Cardiac septum (tissue), 1 donor: ENCODE measurements around the gene C5orf58. TPM values are rescaled to one million over a fixed set of nuclear protein-coding genes. Genes with fewer than 3 reads are reported as not detected.
"Not testable (repeated sequence)": the region's sequence is repeated elsewhere in the genome, so short reads cannot be mapped to it uniquely, and the experiment has no call there.

Experiments used
- DNase-seq: peaks from one replicate; pipeline ENCODE4 v3.0.0-alpha.2; 2020; ENCODE audit warnings: low spot score
- intact Hi-C: fragments of 100-400 bp; cut with DNase I; formaldehyde crosslinking; loops from one replicate; pipeline ENCODE4 v1.14.0; 2022
- total RNA-seq: library from RNA; stranded (reverse); fragmentation: NEBNext Ultra II Directional; extraction: Animal tissue kit (Norgen Biotek cat#: 25700); gene quantifications from one replicate; pipeline ENCODE4 v1.2.1, GENCODE V29; 2021
- donor health status: DM: no; HTN: no; CAD: no.

Gene C5orf58
- total RNA-seq, 1 donor from 2014 or later = not detected

DNA sequence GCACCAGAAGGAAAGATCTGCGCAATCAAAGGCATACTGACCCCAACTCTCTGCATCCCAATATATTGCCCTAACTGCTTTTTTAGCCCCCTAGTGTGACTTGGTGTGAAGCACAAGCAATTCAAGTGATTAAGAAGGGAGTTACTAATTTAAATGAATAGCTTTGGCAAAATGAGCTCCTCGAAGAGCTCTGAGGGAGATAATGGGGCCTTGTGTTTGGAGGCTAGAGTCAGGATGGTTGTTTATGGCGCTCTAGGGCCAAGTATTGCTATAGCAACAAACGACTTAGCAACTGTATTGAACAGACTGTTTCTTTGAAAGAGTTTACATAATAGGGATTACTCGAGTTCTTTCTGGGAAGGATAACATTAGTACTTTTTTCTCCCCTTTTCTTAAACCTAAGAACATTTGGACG, 11.5 kb upstream of the C5orf58 start:
- intact Hi-C loops = loop anchor here (10.0 kb wide), 1 partner anchor 413 kb away; no protein-coding TSS in a partner anchor
- DNase-seq = no peak

DNA sequence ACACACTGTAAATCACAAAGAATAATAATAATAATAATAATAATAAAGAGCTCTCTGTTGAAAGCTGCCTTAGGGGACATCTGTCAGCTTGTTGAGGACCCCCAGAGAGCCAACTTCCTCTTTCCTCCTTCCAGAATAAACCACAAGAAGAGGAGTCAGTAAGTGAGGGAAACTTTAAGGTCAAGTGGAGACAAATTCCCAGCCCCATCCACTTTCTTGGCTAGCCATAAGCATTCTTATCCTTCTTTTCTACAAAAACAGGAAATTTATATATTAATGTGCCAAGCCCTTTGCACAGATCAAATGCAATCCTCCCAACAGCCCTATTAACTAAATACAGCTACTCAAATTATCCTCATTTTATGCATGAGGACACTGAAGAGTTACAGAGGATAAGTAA, 9.4 kb upstream of the C5orf58 start:
- intact Hi-C loops = loop anchor here (10.0 kb wide), 1 partner anchor 411 kb away; no protein-coding TSS in a partner anchor

DNA sequence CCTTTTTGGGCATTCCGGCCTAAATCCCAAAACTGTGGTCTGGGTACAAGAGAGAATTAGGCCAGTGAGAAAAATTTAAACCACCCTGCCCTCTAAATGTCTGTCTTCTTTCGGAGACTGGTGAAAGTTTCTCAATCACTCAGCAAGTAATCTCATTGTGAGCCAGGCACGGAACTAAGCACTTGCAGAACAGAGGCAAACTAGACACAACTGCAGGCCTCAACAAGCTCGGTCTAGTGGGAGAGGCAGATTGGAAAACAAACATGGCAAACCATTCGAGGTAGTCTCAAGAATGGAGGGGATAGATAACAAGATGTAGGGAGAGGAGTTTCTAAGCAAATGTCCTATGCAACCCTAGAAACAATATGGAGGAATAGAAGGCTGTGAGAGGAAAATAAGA, 8.9 kb upstream of the C5orf58 start:
- no peak for DNase-seq
- intact Hi-C loops = loop anchor here (10.0 kb wide), 1 partner anchor 411 kb away; no protein-coding TSS in a partner anchor

More for the DNA sequence above, 9.4 kb upstream of the C5orf58 start:
- DNase-seq = no peak

DNA sequence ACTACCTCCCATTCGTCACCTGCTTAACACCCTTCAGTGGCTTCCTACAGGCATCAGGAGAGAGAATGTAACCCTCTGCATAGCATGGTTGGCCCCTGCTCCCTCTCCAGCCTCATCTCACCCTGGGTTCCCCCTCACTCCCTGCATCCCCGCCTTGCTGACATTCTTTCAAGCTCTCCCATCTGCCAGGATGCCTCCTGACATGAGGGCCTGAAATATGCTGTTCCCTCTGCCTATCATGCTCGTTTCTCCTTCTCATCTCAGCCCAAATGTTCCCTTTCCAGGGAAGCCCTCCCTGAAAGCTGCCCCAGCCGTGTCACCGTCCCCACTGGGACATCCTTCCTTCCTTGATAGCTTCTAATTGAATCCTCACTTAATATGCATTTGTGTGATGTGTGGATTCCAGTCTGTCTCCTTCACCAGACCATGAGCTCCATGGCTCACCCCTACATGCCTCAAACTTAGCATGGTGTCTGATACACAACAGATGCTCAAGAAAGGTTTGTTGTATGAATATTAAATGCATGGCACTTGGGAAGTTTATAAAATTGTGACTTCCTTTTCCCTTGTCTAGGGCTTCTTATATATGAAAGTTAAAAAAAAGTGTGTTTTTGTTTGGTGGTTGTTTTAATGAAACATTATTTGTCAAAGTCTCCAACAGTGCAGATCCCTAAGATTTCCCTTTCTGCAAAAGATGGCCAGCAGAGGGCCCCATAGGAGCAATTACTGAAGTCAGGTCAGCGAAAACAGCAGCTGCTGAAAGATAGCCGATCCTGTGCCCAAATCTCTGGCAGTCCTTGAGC, 7.3 kb upstream of the C5orf58 start:
- no peak for DNase-seq
- intact Hi-C loops = loop anchor here (2.0 to 10.0 kb wide), 3 partner anchors 112 to 409 kb away; no protein-coding TSS in a partner anchor

DNA sequence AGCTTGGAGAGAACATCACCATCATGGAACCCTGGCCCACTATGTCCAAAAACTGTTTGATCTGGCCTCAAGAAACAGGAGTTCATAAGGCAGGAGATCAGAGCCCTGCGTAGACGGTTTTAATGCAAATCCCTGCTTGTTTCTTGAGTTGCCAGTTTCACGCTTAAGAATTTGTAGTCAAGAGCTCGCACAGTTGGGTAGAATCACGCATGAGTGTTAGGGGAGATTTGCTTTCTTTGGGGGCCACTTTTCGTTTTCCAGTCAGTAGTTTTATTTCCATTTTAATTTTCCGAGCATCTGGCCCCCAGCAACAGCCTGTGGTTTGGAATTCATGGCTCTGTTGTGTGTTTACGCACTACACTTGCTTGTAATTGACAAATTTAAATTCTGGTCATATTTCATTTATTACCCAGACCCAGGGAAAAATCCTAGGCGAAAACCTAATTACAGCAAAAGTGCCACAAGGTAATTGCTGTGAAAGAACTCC, 6.6 kb upstream of the C5orf58 start:
- intact Hi-C loops = loop anchor here (2.0 to 10.0 kb wide), 3 partner anchors 111 to 409 kb away; no protein-coding TSS in a partner anchor
- DNase-seq = no peak

DNA sequence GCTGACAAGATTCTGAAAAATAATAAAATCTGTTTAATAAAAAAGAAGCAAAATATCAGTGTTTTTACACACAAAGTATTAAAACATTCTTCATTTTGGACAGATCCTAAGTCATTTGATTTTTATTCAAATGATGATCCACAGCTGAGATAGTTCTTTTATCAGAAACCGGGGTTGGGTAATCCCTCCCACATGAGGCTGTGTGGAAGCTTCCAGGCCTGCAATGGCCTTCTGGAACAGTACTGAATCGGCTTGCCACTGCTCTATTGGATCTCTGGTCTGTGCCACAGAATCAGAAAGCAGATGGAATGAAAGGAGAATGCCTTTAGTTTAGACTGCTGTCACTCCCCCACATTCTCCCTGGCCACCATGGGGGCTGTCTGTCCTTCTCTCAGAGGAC, 6.1 kb upstream of the C5orf58 start:
- no peak for DNase-seq
- intact Hi-C loops = loop anchor here (2.0 to 10.0 kb wide), 3 partner anchors 111 to 408 kb away; no protein-coding TSS in a partner anchor

DNA sequence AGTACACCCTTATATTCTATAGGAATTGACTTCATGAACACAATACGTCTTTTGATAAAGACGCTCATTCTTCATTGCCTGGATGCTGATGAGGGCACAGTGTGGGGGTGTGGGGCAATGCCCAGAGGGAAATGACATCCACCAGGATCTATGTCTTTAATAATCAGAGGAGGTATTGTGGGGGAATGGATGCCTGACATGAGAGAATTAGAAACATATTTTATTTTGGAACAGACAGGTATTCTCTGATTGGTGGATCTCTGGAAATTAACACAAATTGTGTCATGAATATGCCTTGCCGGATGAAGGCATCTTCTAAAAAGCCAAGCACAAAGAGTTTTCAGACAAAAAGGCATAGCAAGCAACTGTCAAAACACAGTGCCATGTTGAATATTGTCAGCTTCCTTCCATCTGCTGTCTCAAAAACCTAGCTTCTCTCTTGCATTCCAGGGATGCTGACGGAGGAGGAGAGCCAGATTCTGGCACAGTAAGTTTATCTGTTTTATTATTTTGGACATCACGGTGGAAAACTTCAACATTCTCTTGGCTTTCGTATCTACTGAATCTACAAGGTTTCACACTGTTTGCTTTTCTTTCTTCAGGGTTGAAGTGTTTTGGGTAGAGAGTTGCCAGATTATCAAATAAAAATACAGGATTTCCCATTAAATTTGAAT, 3.9 kb upstream of the C5orf58 start:
- DNase-seq = no peak
- intact Hi-C loops = loop anchor here (5.0 to 10.0 kb wide), 2 partner anchors 108 to 406 kb away; no protein-coding TSS in a partner anchor

DNA sequence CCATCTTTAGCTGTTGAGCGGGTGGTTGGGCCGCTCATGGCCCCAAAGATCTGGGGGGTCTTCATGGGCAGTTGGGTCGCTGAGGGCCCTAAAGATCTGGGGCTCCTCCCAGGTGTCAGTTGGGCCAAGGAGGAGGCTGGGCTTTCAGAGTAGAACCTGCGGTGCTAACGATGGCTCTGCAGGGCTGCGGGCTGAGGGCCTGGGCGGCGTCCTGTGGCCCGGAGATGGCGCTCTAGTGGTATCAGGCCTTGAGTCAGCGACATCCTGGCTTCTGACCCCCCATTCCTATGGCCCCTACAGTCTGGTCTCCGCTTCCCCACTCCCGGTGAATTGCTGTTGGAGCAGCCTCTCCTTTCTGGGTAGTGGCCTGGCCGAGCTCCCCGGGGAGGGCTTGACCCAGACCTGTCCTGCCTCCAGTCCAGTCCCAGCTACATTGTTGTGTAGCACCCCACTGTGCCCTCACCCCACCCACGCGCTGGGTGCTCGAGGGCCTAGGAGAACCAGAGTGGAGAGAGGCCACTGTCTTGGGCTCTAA, 640 bp downstream of the C5orf58 start:
- DNase-seq = no peak
- intact Hi-C loops = no loop called here

DNA sequence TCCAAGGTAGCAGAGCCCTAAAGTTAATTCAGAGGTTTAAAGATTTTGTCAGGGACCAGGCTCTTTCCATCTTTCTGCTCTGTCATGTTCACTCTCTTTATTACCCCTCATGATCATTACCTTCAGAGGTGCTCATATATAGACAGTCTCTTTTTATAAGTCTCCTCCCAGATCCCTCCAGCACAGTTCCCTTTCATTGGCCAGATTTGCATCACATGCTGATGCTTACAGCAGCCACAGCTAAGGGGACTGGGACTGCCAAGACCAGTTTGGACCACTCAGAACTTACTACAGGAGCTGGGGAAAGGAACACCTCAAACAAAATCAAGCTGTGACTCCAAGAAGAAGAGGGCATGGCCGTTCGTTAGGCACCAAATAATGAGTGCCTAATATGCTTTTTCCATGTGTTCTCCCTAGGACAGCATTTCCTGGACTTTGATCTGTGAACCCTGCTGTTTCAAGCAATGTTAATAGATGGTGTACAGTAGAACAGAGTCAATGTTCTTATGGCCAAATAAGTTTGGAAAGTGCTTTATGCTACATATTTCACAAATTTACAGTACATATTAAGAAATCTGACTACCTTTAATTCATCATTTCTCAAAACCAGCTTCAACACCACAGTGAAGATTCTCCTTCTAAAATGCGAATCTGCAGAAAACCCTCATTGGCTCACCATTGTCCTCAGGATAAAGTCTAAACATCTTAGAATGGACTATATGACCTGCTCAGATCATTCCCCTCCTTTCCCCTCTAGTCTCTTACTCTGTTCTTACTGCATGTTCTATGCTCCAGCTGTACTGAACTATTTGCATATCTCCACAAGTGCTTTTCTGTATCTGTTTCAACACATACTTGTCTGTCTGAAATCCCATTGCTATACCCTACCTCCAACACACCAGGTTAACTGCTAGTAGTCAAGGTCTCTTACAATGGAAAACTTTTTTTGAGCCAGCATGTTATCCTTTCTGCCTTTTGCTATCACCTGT, 3.4 kb downstream of the C5orf58 start:
- intact Hi-C loops = no loop called here
- no peak for DNase-seq

DNA sequence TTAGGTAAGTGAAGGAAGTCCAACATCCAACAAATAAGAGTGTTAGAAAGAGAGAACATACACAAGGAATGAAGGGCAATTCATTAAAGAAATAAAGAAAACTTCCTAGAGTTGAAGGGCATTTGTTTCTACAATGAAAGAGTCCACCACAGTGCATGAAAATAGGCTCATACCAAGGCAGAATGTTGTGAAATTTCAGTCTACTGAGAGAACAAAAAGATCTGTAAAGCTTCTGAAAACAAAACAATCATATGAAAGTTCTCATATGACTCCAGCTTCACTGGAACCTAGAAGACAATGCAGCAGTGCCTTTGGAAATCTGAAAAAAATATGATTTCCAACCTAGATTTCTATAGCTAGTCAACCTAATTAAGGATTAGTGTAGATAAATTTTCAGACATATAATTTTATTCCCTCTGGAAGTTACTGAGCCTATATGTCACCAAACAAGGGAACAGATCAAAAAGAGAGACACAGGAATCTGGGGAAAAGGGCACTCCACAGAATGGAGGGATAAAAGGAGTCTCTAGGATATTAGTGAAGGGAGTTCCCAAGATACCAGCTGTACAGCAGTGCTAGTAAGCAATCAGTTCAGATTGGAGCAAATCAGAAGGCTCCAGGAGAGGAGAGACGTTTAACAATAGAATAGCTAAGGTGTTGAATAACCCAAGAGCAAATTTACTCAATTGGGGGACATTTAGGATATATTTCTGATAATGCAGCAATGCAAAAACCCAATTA, 5.8 kb downstream of the C5orf58 start:
- intact Hi-C loops = no loop called here
- DNase-seq = no peak

DNA sequence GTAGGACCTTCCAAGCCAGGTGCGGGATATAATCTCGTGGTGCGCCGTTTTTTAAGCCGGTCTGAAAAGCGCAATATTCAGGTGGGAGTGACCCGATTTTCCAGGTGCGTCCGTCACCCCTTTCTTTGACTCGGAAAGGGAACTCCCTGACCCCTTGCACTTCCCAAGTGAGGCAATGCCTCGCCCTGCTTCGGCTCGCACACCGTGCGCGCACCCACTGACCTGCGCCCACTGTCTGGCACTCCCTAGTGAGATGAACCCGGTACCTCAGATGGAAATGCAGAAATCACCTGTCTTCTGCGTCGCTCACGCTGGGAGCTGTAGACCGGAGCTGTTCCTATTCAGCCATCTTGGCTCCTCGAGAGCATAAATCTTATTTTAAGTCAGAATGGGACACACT, 12.7 kb downstream of the C5orf58 start:
- DNase-seq, intact Hi-C loops: not testable (repeated sequence)

DNA sequence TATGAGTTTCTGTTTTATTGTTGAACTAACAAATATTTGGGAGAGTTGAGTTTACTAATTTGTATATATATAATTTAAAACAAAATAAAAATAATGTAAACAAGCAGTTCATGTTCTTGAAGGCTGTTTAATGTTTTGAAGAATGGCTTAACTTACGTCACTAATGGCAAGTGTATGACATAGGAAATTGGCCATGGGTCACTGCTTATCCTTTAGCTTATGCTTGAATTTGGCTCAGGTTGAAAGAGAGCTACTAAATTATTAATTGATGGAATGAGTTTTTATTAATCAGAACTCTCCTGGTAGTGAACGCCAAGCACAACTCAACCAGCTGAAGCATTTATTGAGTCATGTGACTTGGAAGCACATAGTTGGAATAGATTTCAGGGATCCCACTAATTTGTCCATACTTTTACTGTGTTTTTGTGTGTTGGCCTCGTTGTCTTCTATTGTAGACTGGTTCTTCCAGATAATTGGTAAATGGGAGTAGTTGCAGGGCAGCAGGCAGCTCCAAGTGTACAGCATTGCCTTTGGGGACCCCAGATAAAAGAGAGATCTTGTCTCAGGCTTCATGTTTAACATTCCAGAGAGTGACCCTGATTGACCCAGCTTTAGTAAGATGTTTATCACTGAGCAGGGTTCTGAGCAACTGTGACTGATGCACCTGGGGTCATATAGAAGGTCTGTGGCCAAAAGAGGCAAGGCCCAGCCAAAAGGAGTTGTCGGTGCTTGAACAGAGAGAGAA, 13.5 kb downstream of the C5orf58 start:
- intact Hi-C loops = no loop called here
- no peak for DNase-seq

DNA sequence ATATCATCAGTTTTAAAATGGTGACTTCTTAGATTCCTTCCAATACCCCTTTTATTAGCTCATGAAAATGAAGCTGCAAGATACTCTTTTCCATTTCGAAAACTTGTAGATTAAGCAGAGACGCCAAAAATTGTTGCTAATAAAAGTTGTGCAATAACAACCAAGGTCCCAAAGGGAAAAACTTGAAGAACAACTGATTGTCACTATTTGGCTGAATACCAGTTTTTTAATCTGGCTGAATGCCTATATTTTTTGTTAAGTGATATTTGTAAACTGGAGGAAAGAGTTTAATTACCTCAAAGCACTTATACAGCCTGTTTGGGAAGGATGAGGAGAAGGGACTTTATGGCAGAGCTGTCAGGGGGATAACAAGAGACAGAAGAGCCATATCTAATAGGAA, 14.6 kb downstream of the C5orf58 start:
- intact Hi-C loops = no loop called here
- no peak for DNase-seq

DNA sequence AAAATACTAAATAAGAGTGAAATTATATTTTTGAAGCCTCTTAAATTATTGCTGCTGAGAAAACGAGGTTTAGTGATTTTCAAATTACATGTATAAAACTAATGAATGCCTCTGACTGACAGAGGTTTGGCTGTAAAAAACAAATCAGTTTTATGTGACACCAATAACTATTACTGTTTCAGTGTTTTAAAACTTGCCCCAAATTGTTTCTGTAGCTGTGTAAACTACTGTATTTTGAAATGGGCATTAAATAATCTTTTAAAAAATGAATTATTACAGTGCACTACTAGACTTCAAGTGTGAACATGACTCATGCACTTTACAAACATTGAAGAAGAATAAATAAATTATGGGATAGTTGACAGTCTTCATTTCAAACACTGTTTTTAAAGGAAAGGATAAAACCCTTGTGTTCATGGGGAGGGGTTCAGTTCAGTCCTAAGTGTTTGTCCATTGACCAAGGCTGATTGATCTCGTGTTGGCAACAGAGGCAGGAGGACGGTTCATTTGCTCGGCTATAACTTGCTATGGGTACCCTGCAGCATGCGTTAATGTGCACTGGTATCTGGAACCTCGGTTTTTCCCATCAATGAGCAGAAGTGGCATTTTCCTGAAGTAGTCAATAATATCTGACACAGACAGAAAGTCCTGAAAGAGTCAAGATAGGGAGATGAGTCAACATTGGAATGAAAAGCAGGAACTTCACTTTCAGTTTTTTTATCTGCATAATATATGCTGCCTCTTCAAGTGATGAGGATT, 15.6 kb downstream of the C5orf58 start:
- intact Hi-C loops = no loop called here
- DNase-seq = no peak

DNA sequence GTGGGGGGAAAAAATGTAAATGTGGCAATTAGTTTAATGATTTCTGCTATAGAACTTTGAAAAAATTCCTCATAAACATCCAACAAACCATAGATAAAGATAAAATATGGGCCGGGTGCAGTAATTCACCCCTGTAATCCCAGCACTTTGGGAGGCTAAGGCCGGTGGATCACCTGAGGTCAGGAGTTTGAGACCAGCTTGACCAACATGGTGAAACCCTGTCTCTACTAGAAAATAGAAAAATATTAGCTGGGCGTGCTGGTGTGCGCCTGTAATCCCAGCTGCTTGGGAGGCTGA, 16.1 kb downstream of the C5orf58 start:
- DNase-seq, intact Hi-C loops: not testable (repeated sequence)

DNA sequence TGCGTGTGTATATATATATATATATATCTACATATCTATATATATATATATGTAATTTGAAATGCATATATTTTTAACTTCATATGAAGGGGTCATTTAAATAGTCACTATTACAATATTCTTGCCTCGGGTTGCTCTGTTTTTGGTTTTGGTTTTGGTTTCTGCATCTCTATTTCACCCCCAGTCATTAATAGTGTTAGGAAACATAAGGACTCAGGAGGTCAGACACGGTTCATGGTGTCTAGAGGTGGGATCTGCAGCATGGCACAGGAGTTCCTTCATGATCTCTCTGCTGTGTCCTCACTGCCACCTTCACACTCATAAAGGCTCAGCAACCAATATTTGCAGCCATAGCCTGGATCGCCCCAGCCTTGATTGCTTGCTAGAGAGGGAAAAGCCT, 16.6 kb downstream of the C5orf58 start:
- intact Hi-C loops = no loop called here
- no peak for DNase-seq

DNA sequence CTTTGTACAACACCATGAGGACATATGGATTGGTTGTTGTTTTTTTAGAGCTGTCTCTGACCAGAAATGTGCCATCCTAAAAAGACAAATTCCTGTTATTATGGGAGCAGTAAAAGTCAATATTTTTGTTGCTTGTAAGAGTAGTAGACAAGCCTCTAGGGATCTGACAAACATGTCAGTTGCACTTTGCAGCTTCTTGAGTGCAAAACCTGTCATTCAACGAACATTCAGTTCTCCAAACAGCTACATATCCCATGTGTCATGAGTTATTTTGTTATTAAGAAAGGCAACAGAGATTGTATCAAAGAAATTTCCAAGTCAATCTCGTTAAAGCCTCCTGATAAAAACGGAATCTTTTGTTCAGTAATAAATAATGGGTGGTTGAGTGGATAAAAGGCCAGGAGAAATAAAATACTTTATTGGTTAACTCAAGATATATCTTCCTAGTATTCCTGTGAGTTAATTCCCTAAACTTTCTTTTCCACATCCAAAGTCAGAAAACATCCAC, 18.1 kb downstream of the C5orf58 start:
- DNase-seq = no peak
- intact Hi-C loops = no loop called here
